Activated naive CD4-positive, alpha-beta T cell treated with Interleukin-2 at 50 U/mL for 16 hours (primary cell): ENCODE results near the gene CNGB1.
"Not testable (repeated sequence)": the region's sequence is repeated elsewhere in the genome, so short reads cannot be mapped to it uniquely, and the experiment has no call there.

Experiments used
- DNase-seq: peaks from one replicate; pipeline ENCODE4 v3.0.0-alpha.2; 2020

Gene CNGB1

GRCh38 chr16:57846931-57847330 is 124.0 kb downstream of the CNGB1 start:
- not testable (repeated sequence) for DNase-seq

GRCh38 chr16:57846078-57846697 is 124.7 kb downstream of the CNGB1 start:
- no peak for DNase-seq

- DNase-seq, result no peak
Measured at GRCh38 chr16:57845115-57845514, 125.8 kb downstream of the CNGB1 start.

- no peak for DNase-seq
Measured at GRCh38 chr16:57844416-57845030, 126.4 kb downstream of the CNGB1 start.

- DNase-seq, result no peak
Measured at GRCh38 chr16:57843400-57843799, 127.5 kb downstream of the CNGB1 start.

- DNase-seq, result no peak
Measured at GRCh38 chr16:57842601-57843000, 128.3 kb downstream of the CNGB1 start.

GRCh38 chr16:57840833-57841232 is 130.1 kb downstream of the CNGB1 start:
- no peak for DNase-seq

GRCh38 chr16:57838161-57838560 is 132.8 kb downstream of the CNGB1 start:
- DNase-seq, result no peak

GRCh38 chr16:57837305-57838125 is 133.4 kb downstream of the CNGB1 start:
- no peak for DNase-seq

- not testable (repeated sequence) for DNase-seq
Measured at GRCh38 chr16:57835439-57835838, 135.5 kb downstream of the CNGB1 start.

GRCh38 chr16:57834936-57835335 is 136.0 kb downstream of the CNGB1 start:
- no peak for DNase-seq
